Stomach (tissue), 4 donors: ENCODE measurements around the gene TLK2.

Experiments
- POLR2A ChIP-seq, 4 donors: fragments of 450-650 bp; IDR thresholded peaks; one replicate each; pipeline ENCODE4 v1.6.1; 2016; ENCODE audit warnings: antibody characterized with exemption in 4 of 4, control low read depth in 2 of 4, mild to moderate bottlenecking in 1 of 4, moderate library complexity in 1 of 4
- TF ChIP-seq, protein P1 (sequence below), 7 experiments: fragments of 450-650 bp in 4 of 7; fragments of 200-600 bp in 3 of 7; sonication (generic) in 3 of 7; IDR thresholded peaks; one replicate each; pipeline ENCODE4 v1.5.1; 2016 to 2019; ENCODE audit warnings: antibody characterized with exemption in 7 of 7, control low read depth in 2 of 7, mild to moderate bottlenecking in 1 of 7

DNA sequence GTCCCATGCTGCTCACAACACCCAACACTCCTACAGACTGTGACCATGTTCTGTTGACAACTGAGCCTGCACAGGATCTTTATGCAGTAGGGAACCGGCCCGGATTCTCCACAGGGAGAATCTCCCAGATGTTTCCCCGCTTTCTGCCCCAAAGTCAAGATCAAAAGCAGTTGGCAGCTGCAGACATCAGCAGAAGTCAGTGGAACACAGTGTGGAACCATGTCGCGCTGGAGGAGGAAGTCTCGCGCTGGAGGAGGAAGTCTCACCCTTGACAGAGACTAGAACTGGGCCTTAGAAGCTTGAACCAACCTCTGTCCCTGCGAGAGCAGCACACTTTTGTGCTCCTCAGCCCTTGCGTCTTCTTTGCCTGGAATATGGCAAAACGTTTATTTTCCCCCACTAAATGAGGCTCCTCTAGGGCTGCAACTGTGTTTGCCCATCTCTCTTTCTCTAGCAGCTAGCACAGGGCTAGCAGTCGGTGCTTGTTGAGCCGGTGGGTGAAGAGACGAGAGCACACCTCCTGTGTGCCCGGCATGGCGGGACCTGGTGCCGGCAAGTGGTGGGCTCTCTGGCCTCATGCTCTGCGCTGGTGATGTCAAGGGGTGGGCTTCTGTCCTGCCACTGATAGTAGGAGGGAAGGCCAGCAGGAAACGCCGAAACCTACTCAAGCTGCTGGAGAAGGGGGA lies 146.7 kb downstream of the TLK2 start:
- no peak for TF ChIP-seq POLR2A (IDR thresholded peaks at IDR 0.05)
- TF ChIP-seq, protein P1, sequence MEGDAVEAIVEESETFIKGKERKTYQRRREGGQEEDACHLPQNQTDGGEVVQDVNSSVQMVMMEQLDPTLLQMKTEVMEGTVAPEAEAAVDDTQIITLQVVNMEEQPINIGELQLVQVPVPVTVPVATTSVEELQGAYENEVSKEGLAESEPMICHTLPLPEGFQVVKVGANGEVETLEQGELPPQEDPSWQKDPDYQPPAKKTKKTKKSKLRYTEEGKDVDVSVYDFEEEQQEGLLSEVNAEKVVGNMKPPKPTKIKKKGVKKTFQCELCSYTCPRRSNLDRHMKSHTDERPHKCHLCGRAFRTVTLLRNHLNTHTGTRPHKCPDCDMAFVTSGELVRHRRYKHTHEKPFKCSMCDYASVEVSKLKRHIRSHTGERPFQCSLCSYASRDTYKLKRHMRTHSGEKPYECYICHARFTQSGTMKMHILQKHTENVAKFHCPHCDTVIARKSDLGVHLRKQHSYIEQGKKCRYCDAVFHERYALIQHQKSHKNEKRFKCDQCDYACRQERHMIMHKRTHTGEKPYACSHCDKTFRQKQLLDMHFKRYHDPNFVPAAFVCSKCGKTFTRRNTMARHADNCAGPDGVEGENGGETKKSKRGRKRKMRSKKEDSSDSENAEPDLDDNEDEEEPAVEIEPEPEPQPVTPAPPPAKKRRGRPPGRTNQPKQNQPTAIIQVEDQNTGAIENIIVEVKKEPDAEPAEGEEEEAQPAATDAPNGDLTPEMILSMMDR (IDR thresholded peaks at IDR 0.05), result no peak
